Thyroid gland (tissue), 4 donors: ENCODE results near the gene SLC5A11. TPM values are rescaled to one million over a fixed set of nuclear protein-coding genes. Genes with fewer than 3 reads are reported as not detected.

ENCODE experiments used
- DNase-seq, 2 donors: peaks; one replicate each; pipeline ENCODE4 v3.0.0-alpha.2; 2019
- H3K27ac ChIP-seq, 3 donors: fragments of 200-600 bp; sonication (generic); 1 replicate in 2 of 3; 2 replicates in 1 of 3; pipeline ENCODE4 v1.5.1; 2016 to 2019; ENCODE audit warnings: mild to moderate bottlenecking in 1 of 3, moderate library complexity in 1 of 3
- H3K27me3 ChIP-seq: fragments of 200-600 bp; sonication (generic); one replicate; pipeline ENCODE4 v1.5.1; 2019
- H3K36me3 ChIP-seq, 2 donors: fragments of 200-600 bp; sonication (generic); one replicate each; pipeline ENCODE4 v1.5.1; 2016 to 2019
- H3K4me1 ChIP-seq, 2 donors: fragments of 200-600 bp; sonication (generic); one replicate each; pipeline ENCODE4 v1.5.1; 2017 to 2019
- H3K4me3 ChIP-seq, 3 donors: fragments of 200-600 bp; sonication (generic); replicated peaks in 1 of 3; 1 replicate in 2 of 3; 2 replicates in 1 of 3; pipeline ENCODE4 v1.5.1; 2016; ENCODE audit warnings: mild to moderate bottlenecking in 1 of 3
- H3K9me3 ChIP-seq: fragments of 200-600 bp; sonication (generic); one replicate; pipeline ENCODE4 v1.5.1; 2017
- CTCF ChIP-seq, 6 experiments: fragments of 200-600 bp in 3 of 6; fragments of 450-650 bp in 3 of 6; sonication (generic) in 3 of 6; IDR thresholded peaks; one replicate each; pipeline ENCODE4 v1.5.1; 2016 to 2019; ENCODE audit warnings: antibody characterized with exemption in 6 of 6, mild to moderate bottlenecking in 2 of 6, inconsistent platforms in 1 of 6, moderate library complexity in 1 of 6
- POLR2A ChIP-seq, 2 donors: fragments of 450-650 bp; IDR thresholded peaks; one replicate each; pipeline ENCODE4 v1.6.1; 2017; ENCODE audit warnings: antibody characterized with exemption in 2 of 2, mild to moderate bottlenecking in 2 of 2, moderate library complexity in 1 of 2
- WGBS, 2 donors: methylation state at CpG; one replicate each; pipeline ENCODE4 v1.1.5; 2017; 5-methylcytosine and 5-hydroxymethylcytosine counted together
- intact Hi-C: fragments of 100-400 bp; cut with DNase I; formaldehyde crosslinking; loops from one replicate; pipeline ENCODE4 v1.15.1; 2023
- total RNA-seq, 4 donors: library from RNA; depleted of rRNA; stranded (reverse); fragments of >200 nt; gene quantifications; one replicate each; pipeline ENCODE4 v1.2.3, GENCODE V29; 2016

SLC5A11 gene
- total RNA-seq, 4 donors from 2014 or later = 0.22 TPM; not detected in 3

GRCh38 chr16:24906901-24907300, 61.1 kb downstream of the SLC5A11 start:
- no peaks in the 10 kb centered on the region for H3K9me3 ChIP-seq
- WGBS, 2 donors = 88% methylated on average over 8 to 10 of the region's 10 CpGs
- H3K27me3 ChIP-seq = no peaks in the 10 kb centered on the region
- H3K4me3 ChIP-seq = no peak overlapping the region
- intact Hi-C loops = no loop called here
- no peaks in the 10 kb centered on the region for H3K36me3 ChIP-seq
- H3K4me1 ChIP-seq = no peaks in the 10 kb centered on the region
- TF ChIP-seq CTCF (IDR thresholded peaks at IDR 0.05) (no peak), POLR2A (IDR thresholded peaks at IDR 0.05) (no peak)
- no peak overlapping the region for H3K27ac ChIP-seq
- no peak for DNase-seq

GRCh38 chr16:24908716-24909115, 63.0 kb downstream of the SLC5A11 start:
- no peak for TF ChIP-seq POLR2A (IDR thresholded peaks at IDR 0.05)
- TF ChIP-seq CTCF (IDR thresholded peaks at IDR 0.05) = no peak
- Histone ChIP-seq H3K27me3 (no peaks in the 10 kb centered on the region), H3K4me1 (no peaks in the 10 kb centered on the region), H3K36me3 (no peaks in the 10 kb centered on the region), H3K4me3 (no peak overlapping the region), H3K9me3 (no peaks in the 10 kb centered on the region), H3K27ac (no peak overlapping the region)
- WGBS, 2 donors = 90 to 92% methylated on average over 10 of the region's 10 CpGs
- no peak for DNase-seq
- intact Hi-C loops = no loop called here

DNA sequence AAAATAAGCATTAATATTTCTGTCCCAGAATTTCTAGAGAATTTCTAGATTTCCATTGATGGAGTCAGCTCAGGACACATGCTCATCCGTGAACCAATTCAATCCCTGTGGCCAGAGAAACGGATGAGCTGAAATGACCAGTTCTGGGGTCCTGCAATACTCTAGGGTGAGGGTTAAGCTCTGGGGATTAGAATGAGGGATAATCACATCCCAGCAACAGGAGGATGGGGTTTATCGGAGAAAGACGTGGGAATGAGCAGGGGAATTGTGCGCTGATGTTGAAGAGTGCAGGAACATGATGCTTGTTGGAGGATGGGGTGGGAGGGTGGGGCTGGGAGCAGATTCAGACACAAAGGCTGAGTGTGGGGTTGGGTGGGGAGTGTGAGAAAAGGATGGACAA, 64.1 kb downstream of the SLC5A11 start:
- Histone ChIP-seq H3K36me3 (no peaks in the 10 kb centered on the region), H3K4me3 (no peak overlapping the region), H3K9me3 (no peaks in the 10 kb centered on the region), H3K27me3 (no peaks in the 10 kb centered on the region), H3K27ac (no peak overlapping the region), H3K4me1 (no peaks in the 10 kb centered on the region)
- intact Hi-C loops = no loop called here
- DNase-seq = no peak
- TF ChIP-seq CTCF (IDR thresholded peaks at IDR 0.05) (no peak), POLR2A (IDR thresholded peaks at IDR 0.05) (no peak)
- 63 to 86% methylated on average over 5 of the region's 5 CpGs for WGBS, 2 donors

DNA sequence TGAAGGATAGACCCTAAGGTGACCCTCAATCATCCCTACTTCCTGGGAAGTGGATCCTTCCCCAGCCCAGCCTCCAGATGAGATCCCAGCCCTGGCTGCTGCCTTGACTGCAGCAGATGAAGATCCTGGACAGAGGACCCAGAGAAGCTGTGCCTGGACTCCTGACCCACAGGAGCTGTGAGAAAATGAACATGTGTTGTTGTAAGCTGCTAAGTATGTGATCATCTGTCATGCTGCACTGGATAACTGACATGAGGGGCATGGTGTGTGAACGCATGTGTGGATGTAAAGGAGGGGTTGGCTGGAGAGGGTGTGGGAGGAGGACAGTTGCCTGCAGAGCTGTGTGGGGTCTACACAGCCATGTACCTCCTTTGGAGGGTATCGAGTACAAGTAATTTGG, 69.3 kb downstream of the SLC5A11 start:
- H3K4me3 ChIP-seq = no peak overlapping the region
- TF ChIP-seq POLR2A (IDR thresholded peaks at IDR 0.05) (no peak), CTCF (IDR thresholded peaks at IDR 0.05) (no peak)
- no peak for DNase-seq
- H3K36me3 ChIP-seq = peaks cover 6 to 27% of the 10 kb centered on the region in 2 donors
- WGBS, 2 donors = 84 to 89% methylated on average over 2 of the region's 2 CpGs
- intact Hi-C loops = no loop called here
- no peaks in the 10 kb centered on the region for H3K4me1 ChIP-seq
- no peaks in the 10 kb centered on the region for H3K27me3 ChIP-seq
- H3K9me3 ChIP-seq = no peaks in the 10 kb centered on the region
- H3K27ac ChIP-seq = no peak overlapping the region

GRCh38 chr16:24915576-24915975, 69.8 kb downstream of the SLC5A11 start:
- peaks cover 9 to 28% of the 10 kb centered on the region in 2 donors for H3K36me3 ChIP-seq
- intact Hi-C loops = no loop called here
- no peaks in the 10 kb centered on the region for H3K27me3 ChIP-seq
- 86 to 89% methylated on average over 6 to 8 of the region's 8 CpGs for WGBS, 2 donors
- no peak overlapping the region for H3K27ac ChIP-seq
- no peaks in the 10 kb centered on the region for H3K4me1 ChIP-seq
- DNase-seq = no peak
- no peaks in the 10 kb centered on the region for H3K9me3 ChIP-seq
- TF ChIP-seq CTCF (IDR thresholded peaks at IDR 0.05) = no peak
- no peak for TF ChIP-seq POLR2A (IDR thresholded peaks at IDR 0.05)
- no peak overlapping the region for H3K4me3 ChIP-seq
